ENCODE results near the gene WSCD1. TPM values are rescaled to one million over a fixed set of nuclear protein-coding genes. Genes with fewer than 3 reads are reported as not detected.

Gene WSCD1
- total RNA-seq, 2 donors from 2014 or later = not detected

DNA sequence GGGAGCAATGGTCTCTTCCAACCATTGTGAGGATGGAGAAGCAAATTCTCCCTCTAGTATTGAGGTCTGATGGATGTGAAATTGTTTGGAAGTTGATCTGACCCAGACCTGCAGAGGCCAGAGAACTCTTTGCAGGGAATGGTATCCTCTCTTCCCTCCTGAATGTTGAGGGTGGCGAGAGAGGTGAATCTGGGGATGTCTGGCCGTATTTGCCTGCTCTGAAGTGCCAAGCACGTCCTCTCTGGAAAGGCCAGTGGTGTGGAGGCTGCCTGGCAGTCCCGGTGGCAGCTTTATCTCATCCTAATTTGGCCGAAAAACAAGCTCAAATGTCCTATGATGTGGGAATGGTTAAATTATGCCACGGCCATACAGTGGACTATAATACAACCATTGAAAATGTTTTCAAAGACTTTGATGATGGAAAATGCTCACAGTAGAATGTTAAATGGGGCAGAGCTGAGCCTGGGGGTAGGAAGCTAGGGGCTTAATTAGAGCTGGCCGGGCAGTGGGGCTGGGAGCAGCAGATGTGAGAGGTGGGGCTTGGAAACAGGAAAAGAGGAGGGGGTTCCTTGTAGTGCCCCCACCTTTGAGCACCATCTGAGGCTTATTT lies 30.8 kb downstream of the WSCD1 start:
- ATAC-seq (replicated peaks) = no peak
- Mint-ChIP-seq H3K27ac (no peak overlapping the region), H3K9me3 (no peaks in the 10 kb centered on the region)

DNA sequence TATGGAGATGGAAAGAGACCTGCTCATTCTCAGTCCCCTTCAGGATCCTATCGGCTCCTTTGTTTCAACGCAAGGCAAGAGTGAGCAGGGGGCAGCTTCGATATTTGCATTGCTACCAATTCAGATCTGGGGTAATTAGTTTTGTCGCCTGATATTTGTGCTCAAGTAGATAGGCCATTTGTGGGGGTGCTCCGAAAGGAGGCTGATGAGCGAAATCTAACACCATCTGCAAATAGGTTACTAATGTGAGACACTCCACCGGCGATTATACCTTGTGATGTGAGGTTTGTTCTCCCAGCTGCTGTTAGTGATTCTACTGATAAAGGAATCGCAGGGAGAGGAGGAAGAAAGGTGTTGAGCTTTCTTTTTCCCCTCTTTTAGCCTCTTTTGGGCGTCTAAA lies 31.5 kb downstream of the WSCD1 start:
- no peaks in the 10 kb centered on the region for H3K4me1 Mint-ChIP-seq
- no peaks in the 10 kb centered on the region for H3K36me3 Mint-ChIP-seq (ENCODE audit: low read depth)
- ATAC-seq (replicated peaks) = no peak
- no peak overlapping the region for H3K4me3 Mint-ChIP-seq
- H3K27ac Mint-ChIP-seq = no peak overlapping the region
- peaks cover 26% of the 10 kb centered on the region for H3K27me3 Mint-ChIP-seq
- peaks cover 5% of the 10 kb centered on the region for H3K9me3 Mint-ChIP-seq

More for the DNA sequence above, 30.8 kb downstream of the WSCD1 start:
- Mint-ChIP-seq H3K4me3 (no peak overlapping the region), H3K36me3 (ENCODE audit: low read depth) (no peaks in the 10 kb centered on the region), H3K27me3 (peaks cover 19% of the 10 kb centered on the region), H3K4me1 (no peaks in the 10 kb centered on the region)

DNA sequence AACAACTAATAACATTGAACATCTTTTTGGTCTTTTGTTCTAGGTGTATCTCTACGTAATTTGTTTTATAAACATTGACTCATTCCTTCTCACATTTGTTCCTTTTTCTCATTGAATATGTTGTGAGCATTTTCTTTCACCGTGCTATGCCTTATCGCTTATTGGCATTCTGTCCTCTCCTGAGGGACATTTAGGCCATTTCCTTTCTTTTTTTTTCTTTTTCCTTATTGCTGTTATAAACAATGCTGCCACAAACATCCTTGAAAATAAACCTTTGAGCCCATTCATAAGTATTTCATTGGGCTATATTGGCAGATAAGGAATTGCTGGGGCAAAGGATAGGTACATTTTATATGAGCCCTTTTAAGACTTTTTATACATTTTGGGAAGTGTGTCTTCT lies 32.4 kb downstream of the WSCD1 start:
- H3K9me3 Mint-ChIP-seq = peaks cover 5% of the 10 kb centered on the region
- H3K4me1 Mint-ChIP-seq = no peaks in the 10 kb centered on the region
- H3K27ac Mint-ChIP-seq = no peak overlapping the region
- peaks cover 30% of the 10 kb centered on the region for H3K27me3 Mint-ChIP-seq
- ATAC-seq (replicated peaks) = no peak
- no peak overlapping the region for H3K4me3 Mint-ChIP-seq
- H3K36me3 Mint-ChIP-seq (ENCODE audit: low read depth) = no peaks in the 10 kb centered on the region

DNA sequence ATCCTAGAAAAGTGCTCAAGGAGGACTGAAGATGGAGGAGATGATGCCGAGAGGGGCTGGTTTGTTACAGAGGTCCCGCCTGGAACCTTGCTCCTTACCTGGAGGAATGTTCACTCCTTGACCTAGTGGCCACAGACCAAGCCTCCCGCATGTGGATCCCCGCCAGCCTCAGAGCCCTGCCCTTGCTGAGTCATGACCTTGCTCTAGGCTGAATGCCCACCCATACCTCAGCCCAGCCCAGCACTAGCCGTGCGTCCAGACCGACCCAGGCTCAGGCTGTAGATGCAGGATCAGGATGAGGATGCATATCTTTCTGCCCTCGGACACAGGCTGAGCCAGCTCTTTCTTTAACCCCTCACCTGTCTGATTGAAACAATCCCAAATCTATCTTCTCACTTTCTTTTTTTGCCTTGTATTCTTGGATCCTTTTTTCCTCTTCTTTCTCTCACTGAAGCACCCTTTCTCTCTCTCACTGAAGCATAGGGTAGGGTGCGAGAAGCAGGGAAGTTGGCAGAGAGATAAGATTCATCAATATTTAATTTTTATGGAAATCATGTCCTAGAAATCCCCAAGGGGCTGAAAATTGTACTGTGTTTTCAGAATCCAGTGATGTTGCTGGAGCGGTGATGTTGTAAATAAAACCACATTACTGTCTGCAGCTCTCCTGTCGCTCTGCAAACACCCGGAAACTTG lies 34.9 kb downstream of the WSCD1 start:
- Mint-ChIP-seq H3K9me3 (peaks cover 5% of the 10 kb centered on the region), H3K4me3 (no peak overlapping the region), H3K27me3 (peaks cover 30% of the 10 kb centered on the region), H3K36me3 (ENCODE audit: low read depth) (no peaks in the 10 kb centered on the region), H3K4me1 (no peaks in the 10 kb centered on the region), H3K27ac (no peak overlapping the region)
- no peak for ATAC-seq (replicated peaks)

DNA sequence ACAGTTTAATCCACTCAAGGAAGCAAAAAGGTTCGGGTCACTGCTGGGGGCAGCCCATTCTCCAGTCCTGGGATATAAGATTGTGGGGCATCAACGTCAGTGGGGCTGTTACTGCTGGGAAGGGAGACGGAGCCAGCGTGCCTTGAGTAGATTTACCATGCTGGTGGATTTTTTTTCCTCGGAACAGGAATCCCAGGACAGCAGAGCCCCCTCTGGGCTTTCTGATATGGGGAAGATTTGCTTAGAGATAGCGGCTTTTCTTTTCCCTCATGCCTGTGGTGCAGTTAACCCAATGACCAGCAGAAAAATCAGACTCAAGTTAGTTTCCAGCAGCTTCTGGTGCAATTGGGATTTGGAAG lies 35.4 kb downstream of the WSCD1 start:
- Mint-ChIP-seq H3K36me3 (ENCODE audit: low read depth) (no peaks in the 10 kb centered on the region), H3K4me3 (no peak overlapping the region), H3K27me3 (peaks cover 34% of the 10 kb centered on the region), H3K27ac (no peak overlapping the region), H3K9me3 (peaks cover 5% of the 10 kb centered on the region), H3K4me1 (peaks cover 4% of the 10 kb centered on the region)
- no peak for ATAC-seq (replicated peaks)

DNA sequence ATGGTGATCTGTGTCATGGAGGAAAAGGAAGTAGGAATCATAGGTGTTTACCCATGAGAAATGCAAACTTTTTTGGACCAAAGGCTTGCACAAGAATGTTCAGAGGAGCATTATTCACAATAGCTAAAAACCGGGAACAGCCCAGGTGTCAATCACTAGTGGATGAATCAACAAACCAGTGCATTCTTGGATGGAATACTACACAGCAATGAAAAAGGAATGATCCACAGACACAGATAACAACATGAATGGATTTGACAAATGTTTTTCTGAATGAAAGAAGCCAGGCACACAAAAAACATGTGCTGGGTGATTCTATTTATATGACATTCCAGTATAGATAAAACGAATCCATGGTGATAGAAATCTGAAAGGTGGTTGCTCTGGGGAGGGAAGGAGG lies 36.0 kb downstream of the WSCD1 start:
- ATAC-seq (replicated peaks) = no peak
- Mint-ChIP-seq H3K4me1 (peaks cover 6% of the 10 kb centered on the region), H3K27ac (no peak overlapping the region), H3K9me3 (peaks cover 5% of the 10 kb centered on the region), H3K4me3 (no peak overlapping the region), H3K27me3 (peaks cover 35% of the 10 kb centered on the region), H3K36me3 (ENCODE audit: low read depth) (no peaks in the 10 kb centered on the region)

DNA sequence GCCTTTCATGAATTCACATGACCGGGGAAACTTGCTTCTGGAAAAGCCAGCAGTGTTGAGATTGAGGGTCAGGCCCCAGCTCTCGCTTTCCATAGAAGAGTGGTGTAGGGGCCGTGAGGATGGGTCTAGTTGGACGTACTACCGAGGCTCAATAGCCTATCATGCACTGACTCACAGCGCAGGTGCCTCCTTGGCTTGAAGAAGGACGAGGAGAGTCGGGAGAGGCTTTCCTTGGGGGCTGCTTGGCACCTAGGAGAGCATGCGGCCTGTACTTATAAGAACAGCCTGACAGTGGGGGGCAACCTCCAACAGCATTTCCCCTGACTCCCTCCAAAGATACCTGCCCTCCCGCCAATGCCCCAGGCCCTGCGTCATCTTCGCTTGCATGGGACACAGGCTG lies 37.6 kb downstream of the WSCD1 start:
- H3K4me1 Mint-ChIP-seq = peaks cover 6% of the 10 kb centered on the region
- H3K27ac Mint-ChIP-seq = no peak overlapping the region
- no peak for ATAC-seq (replicated peaks)
- peaks cover 5% of the 10 kb centered on the region for H3K9me3 Mint-ChIP-seq
- H3K4me3 Mint-ChIP-seq = no peak overlapping the region
- H3K36me3 Mint-ChIP-seq (ENCODE audit: low read depth) = no peaks in the 10 kb centered on the region
- H3K27me3 Mint-ChIP-seq = peaks cover 32% of the 10 kb centered on the region

DNA sequence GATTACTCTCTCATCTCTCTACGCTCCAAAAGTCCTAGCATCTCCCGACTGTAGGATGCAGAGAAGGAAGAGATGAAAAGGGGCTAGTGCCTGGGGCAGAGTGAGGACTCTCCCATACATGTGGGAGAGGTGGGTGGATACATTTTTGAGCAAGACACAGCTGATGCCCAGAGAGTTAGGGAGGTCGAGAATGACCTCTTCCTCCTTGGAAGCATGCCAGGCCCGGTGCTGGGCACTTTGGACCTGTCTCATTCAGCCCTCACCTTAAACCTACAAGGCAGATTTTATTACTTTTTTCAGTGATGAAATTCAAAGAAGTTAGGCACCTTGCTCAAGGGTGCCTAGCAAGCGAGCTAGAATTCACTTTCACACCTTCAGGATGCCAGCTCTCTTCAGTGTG lies 38.2 kb downstream of the WSCD1 start:
- peaks cover 5% of the 10 kb centered on the region for H3K9me3 Mint-ChIP-seq
- no peaks in the 10 kb centered on the region for H3K36me3 Mint-ChIP-seq (ENCODE audit: low read depth)
- no peak overlapping the region for H3K27ac Mint-ChIP-seq
- H3K4me1 Mint-ChIP-seq = peaks cover 6% of the 10 kb centered on the region
- H3K27me3 Mint-ChIP-seq = peaks cover 32% of the 10 kb centered on the region
- ATAC-seq (replicated peaks) = no peak
- H3K4me3 Mint-ChIP-seq = no peak overlapping the region

DNA sequence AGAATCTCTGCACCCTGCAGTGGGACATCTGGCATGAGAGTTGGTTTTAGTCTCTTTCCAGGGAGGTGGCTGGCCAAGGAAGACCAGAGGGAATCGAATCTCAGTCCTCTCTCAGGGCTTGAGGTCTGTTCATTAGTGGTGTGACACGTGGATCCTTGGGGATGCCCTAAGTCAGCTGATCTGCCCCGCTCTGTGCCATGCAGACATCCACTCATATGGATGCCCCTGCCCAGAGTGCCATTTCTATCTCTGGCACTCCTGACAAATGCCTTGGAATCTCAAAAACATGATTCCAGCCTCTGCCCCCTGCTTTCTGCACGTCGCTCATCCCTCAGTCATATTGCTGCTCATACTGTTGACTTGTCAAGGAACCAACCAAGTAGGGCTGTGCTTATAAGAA lies 38.8 kb downstream of the WSCD1 start:
- ATAC-seq (replicated peaks) = no peak
- peaks cover 5% of the 10 kb centered on the region for H3K9me3 Mint-ChIP-seq
- H3K4me3 Mint-ChIP-seq = no peak overlapping the region
- H3K27me3 Mint-ChIP-seq = peaks cover 32% of the 10 kb centered on the region
- no peaks in the 10 kb centered on the region for H3K36me3 Mint-ChIP-seq (ENCODE audit: low read depth)
- H3K4me1 Mint-ChIP-seq = peaks cover 6% of the 10 kb centered on the region
- H3K27ac Mint-ChIP-seq = no peak overlapping the region

DNA sequence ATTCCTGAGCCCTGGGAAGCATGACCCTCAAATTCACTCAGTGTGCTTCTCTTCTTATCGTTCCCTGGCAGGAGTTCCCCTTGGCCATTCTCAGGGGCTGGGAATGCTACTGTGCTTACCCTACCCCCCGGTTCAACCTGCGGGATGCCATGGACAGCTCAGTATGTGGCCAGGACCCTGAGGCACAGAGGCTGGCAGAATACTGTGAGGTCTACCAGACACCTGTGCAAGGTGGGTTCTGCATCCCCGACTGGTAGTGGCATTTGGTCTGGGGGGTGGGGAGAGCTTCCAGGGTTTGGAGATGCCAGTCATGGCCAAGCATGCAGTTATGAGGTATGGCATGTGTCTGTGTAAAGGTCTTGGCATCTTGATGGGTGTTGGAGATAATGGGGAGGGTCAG lies 39.4 kb downstream of the WSCD1 start:
- H3K36me3 Mint-ChIP-seq (ENCODE audit: low read depth) = no peaks in the 10 kb centered on the region
- peaks cover 32% of the 10 kb centered on the region for H3K27me3 Mint-ChIP-seq
- peaks cover 5% of the 10 kb centered on the region for H3K9me3 Mint-ChIP-seq
- H3K4me1 Mint-ChIP-seq = peaks cover 6% of the 10 kb centered on the region
- H3K4me3 Mint-ChIP-seq = no peak overlapping the region
- H3K27ac Mint-ChIP-seq = no peak overlapping the region
- ATAC-seq (replicated peaks) = no peak

DNA sequence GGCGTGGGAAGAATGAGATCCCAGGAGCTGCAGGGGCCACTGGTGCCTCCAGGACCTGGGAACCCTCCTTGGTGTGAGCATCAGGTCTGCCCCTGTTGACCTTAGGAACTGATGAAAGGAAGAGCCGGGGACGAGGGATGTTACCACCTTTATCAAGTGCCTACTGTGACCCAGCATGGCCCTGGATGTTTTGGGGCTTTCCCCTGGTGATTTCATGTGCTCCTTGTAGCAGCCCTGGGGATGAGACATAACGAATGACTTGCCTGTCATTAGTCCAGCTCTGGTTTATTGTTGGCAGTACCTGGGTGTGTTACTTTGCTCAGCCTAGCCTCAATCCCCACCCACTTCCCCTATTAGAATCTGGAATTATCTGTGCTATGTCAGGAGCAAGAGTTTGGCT lies 39.9 kb downstream of the WSCD1 start:
- Mint-ChIP-seq H3K27ac (no peak overlapping the region), H3K36me3 (ENCODE audit: low read depth) (no peaks in the 10 kb centered on the region), H3K27me3 (peaks cover 30% of the 10 kb centered on the region), H3K4me1 (peaks cover 6% of the 10 kb centered on the region), H3K4me3 (no peak overlapping the region), H3K9me3 (peaks cover 5% of the 10 kb centered on the region)
- peak; percentile 88 for ATAC-seq (replicated peaks)

DNA sequence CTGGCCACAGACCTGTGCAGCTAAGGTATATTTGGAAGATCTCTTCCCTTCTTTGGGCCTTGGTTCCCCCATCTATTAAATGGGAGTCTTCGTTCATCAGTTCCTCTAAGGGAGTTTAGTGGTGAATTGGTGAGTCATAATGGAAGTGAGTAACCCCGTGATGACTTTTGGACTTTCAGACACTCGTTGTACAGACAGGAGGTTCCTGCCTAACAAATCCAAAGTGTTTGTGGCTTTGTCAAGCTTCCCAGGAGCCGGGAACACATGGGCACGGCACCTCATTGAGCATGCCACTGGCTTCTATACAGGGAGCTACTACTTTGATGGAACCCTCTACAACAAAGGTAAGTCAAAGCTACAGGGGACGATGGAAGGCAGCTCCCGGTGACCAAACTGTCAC lies 40.4 kb downstream of the WSCD1 start:
- peak; percentile 82 for ATAC-seq (replicated peaks)
- Mint-ChIP-seq H3K9me3 (peaks cover 5% of the 10 kb centered on the region), H3K27ac (no peak overlapping the region), H3K36me3 (ENCODE audit: low read depth) (no peaks in the 10 kb centered on the region), H3K4me3 (no peak overlapping the region), H3K4me1 (peaks cover 6% of the 10 kb centered on the region), H3K27me3 (peaks cover 25% of the 10 kb centered on the region)

DNA sequence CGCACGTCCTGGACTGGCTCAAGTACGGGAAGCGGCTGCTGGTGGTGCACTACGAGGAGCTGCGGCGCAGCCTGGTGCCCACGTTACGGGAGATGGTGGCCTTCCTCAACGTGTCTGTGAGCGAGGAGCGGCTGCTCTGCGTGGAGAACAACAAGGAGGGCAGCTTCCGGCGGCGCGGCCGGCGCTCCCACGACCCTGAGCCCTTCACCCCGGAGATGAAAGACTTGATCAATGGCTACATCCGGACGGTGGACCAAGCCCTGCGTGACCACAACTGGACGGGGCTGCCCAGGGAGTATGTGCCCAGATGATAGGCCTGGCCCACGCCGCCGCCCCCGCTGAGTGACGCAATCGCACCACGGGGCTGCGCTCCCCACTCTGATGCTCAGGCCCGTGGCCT lies 50.2 kb downstream of the WSCD1 start:
- no peak overlapping the region for H3K4me3 Mint-ChIP-seq
- peaks cover 9% of the 10 kb centered on the region for H3K27me3 Mint-ChIP-seq
- ATAC-seq (replicated peaks) = no peak
- H3K9me3 Mint-ChIP-seq = peaks cover 6% of the 10 kb centered on the region
- no peaks in the 10 kb centered on the region for H3K4me1 Mint-ChIP-seq
- H3K36me3 Mint-ChIP-seq (ENCODE audit: low read depth) = no peaks in the 10 kb centered on the region
- H3K27ac Mint-ChIP-seq = no peak overlapping the region

DNA sequence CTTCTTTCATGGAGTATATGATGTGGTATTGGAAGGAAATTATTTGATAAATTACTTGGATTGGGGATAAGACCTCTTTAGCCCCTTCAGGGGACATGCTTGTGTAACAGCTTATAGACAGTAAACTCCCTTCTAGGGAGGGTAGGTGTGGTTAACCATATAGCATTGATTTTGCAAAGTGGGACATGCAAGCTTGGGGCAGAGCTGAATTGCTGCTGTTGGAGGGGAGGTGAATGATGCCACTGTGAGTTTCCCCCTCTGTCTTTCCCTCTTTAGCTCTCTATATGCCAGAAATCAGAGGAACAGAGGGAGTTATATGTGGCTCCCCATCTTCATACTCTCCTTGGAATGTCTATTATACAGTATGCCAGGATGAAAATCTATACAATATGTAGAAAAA lies 54.7 kb downstream of the WSCD1 start:
- Mint-ChIP-seq H3K27me3 (peaks cover 11% of the 10 kb centered on the region), H3K4me3 (no peak overlapping the region), H3K4me1 (no peaks in the 10 kb centered on the region), H3K36me3 (ENCODE audit: low read depth) (no peaks in the 10 kb centered on the region), H3K27ac (no peak overlapping the region), H3K9me3 (peaks cover 6% of the 10 kb centered on the region)
- ATAC-seq (replicated peaks) = no peak

DNA sequence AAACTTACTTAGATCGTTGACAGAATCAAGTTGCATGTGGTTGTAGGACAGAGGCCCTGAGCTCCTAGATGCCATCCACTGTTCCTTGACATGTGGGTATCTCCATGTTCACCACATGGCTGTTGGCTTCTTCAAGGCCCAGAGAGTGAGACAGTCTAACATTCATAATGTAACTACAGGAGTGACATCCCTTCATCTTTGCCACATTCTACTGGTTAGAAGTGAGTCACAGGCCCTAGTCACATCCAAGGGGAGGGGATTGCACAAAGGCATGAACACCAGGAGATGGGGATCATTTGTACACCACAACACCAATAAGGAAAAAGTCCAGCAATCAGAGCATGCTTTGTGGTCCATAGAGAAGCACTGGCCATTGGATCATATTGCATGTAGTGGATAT lies 56.6 kb downstream of the WSCD1 start:
- Mint-ChIP-seq H3K9me3 (peaks cover 6% of the 10 kb centered on the region), H3K36me3 (ENCODE audit: low read depth) (no peaks in the 10 kb centered on the region), H3K4me1 (no peaks in the 10 kb centered on the region), H3K27ac (no peak overlapping the region), H3K4me3 (no peak overlapping the region), H3K27me3 (peaks cover 12% of the 10 kb centered on the region)
- ATAC-seq (replicated peaks) = peak; percentile 34

Measured in activated T-helper 17 cell treated with anti-CD3 and anti-CD28 coated beads, Interleukin-2, amount 50 U/mL, for 72 hours (primary cell).